Breast epithelium (tissue), 4 donors: ENCODE measurements around the gene HENMT1. TPM values are rescaled to one million over a fixed set of nuclear protein-coding genes. Genes with fewer than 3 reads are reported as not detected.

ENCODE experiments used
- DNase-seq, 2 donors: peaks; one replicate each; pipeline ENCODE4 v3.0.0-alpha.2; 2019; ENCODE audit warnings: low spot score in 2 of 2
- H3K27ac ChIP-seq, 2 donors: fragments of 200-600 bp; sonication (generic) in 1 of 2; one replicate each; pipeline ENCODE4 v1.5.1; 2016 to 2019; ENCODE audit warnings: mild to moderate bottlenecking in 1 of 2
- H3K27me3 ChIP-seq, 2 donors: fragments of 200-600 bp; sonication (generic) in 1 of 2; one replicate each; pipeline versions ENCODE4 v1.5.1 to v1.6.0; 2017 to 2019; ENCODE audit warnings: control low read depth in 1 of 2, mild to moderate bottlenecking in 1 of 2
- H3K36me3 ChIP-seq: fragments of 200-600 bp; one replicate; pipeline ENCODE4 v1.5.1; 2019
- H3K4me1 ChIP-seq, 2 donors: fragments of 200-600 bp; sonication (generic); one replicate each; pipeline ENCODE4 v1.5.1; 2016 to 2019; ENCODE audit warnings: control low read depth in 1 of 2
- H3K4me3 ChIP-seq, 3 donors: fragments of 200-600 bp; sonication (generic); 1 replicate in 2 of 3; 2 replicates in 1 of 3; pipeline ENCODE4 v1.5.1; 2016 to 2019; ENCODE audit warnings: mild to moderate bottlenecking in 3 of 3, moderate library complexity in 2 of 3
- H3K9me3 ChIP-seq, 2 donors: fragments of 200-600 bp; sonication (generic) in 1 of 2; one replicate each; pipeline ENCODE4 v1.5.1; 2016 to 2019; ENCODE audit warnings: control low read depth in 1 of 2
- CTCF ChIP-seq, 3 donors: fragments of 450-650 bp; IDR thresholded peaks; one replicate each; pipeline ENCODE4 v1.5.1; 2016 to 2017; ENCODE audit warnings: antibody characterized with exemption in 3 of 3, mild to moderate bottlenecking in 3 of 3, moderate library complexity in 3 of 3
- POLR2A ChIP-seq: fragments of 450-650 bp; IDR thresholded peaks from one replicate; pipeline ENCODE4 v1.6.1; 2016; ENCODE audit warnings: antibody characterized with exemption, mild to moderate bottlenecking, moderate library complexity
- POLR2AphosphoS5 ChIP-seq, 3 donors: sonication (generic); formaldehyde crosslinking; IDR thresholded peaks; one replicate each; pipeline ENCODE4 v1.6.1; 2017; ENCODE audit warnings: antibody characterized with exemption in 3 of 3
- intact Hi-C: fragments of 100-400 bp; cut with DNase I; formaldehyde crosslinking; loops from one replicate; pipeline ENCODE4 v1.15.1; 2023; ENCODE audit warnings: low total_unique reads
- total RNA-seq, 3 donors: library from RNA; depleted of rRNA; stranded (reverse); fragments of >200 nt; gene quantifications; one replicate each; pipeline ENCODE4 v1.1.0, GENCODE V29; 2016

Gene HENMT1
- total RNA-seq, 3 donors from 2014 or later: 5.2 to 6.9 (median 6.6) TPM

GRCh38 chr1:108634521-108634920, 26.4 kb downstream of the HENMT1 start:
- intact Hi-C loops: no loop called here
- H3K27me3 ChIP-seq: no peaks in the 10 kb centered on the region

GRCh38 chr1:108628665-108629064, 32.2 kb downstream of the HENMT1 start:
- peaks cover 0 to 5% of the 10 kb centered on the region in 2 donors for H3K4me1 ChIP-seq
- H3K9me3 ChIP-seq: no peaks in the 10 kb centered on the region
- H3K4me3 ChIP-seq: no peak overlapping the region
- no peak for DNase-seq
- intact Hi-C loops: no loop called here
- no peaks in the 10 kb centered on the region for H3K27me3 ChIP-seq
- no peaks in the 10 kb centered on the region for H3K36me3 ChIP-seq
- TF ChIP-seq POLR2A (no peak), POLR2AphosphoS5 (IDR thresholded peaks at IDR 0.05) (no peak), CTCF (IDR thresholded peaks at IDR 0.05) (no peak)
- H3K27ac ChIP-seq: no peak overlapping the region

More at GRCh38 chr1:108634521-108634920, 26.4 kb downstream of the HENMT1 start:
- Histone ChIP-seq H3K36me3 (no peaks in the 10 kb centered on the region), H3K4me3 (no peak overlapping the region), H3K9me3 (no peaks in the 10 kb centered on the region), H3K4me1 (no peaks in the 10 kb centered on the region), H3K27ac (no peak overlapping the region)
- TF ChIP-seq CTCF (IDR thresholded peaks at IDR 0.05): no peak
- TF ChIP-seq POLR2AphosphoS5 (IDR thresholded peaks at IDR 0.05): no peak
- no peak for TF ChIP-seq POLR2A
- no peak for DNase-seq

GRCh38 chr1:108627951-108628350, 32.9 kb downstream of the HENMT1 start:
- intact Hi-C loops: no loop called here
- Histone ChIP-seq H3K4me3 (no peak overlapping the region), H3K36me3 (no peaks in the 10 kb centered on the region), H3K9me3 (no peaks in the 10 kb centered on the region), H3K27me3 (no peaks in the 10 kb centered on the region), H3K4me1 (peaks cover 0 to 5% of the 10 kb centered on the region in 2 donors), H3K27ac (peak overlapping the region; percentile 10)
- no peak for DNase-seq
- TF ChIP-seq CTCF (IDR thresholded peaks at IDR 0.05) (no peak), POLR2A (no peak), POLR2AphosphoS5 (IDR thresholded peaks at IDR 0.05) (no peak)

GRCh38 chr1:108627256-108627655, 33.6 kb downstream of the HENMT1 start:
- no peak for DNase-seq
- Histone ChIP-seq H3K4me1 (peaks cover 0 to 5% of the 10 kb centered on the region in 2 donors), H3K4me3 (no peak overlapping the region), H3K27ac (peak overlapping the region; percentile 27 to 66), H3K27me3 (no peaks in the 10 kb centered on the region), H3K9me3 (no peaks in the 10 kb centered on the region), H3K36me3 (no peaks in the 10 kb centered on the region)
- intact Hi-C loops: no loop called here
- TF ChIP-seq POLR2A (no peak), CTCF (IDR thresholded peaks at IDR 0.05) (no peak), POLR2AphosphoS5 (IDR thresholded peaks at IDR 0.05) (no peak)

GRCh38 chr1:108624069-108624468, 36.8 kb downstream of the HENMT1 start:
- Histone ChIP-seq H3K36me3 (no peaks in the 10 kb centered on the region), H3K4me3 (no peak overlapping the region), H3K9me3 (no peaks in the 10 kb centered on the region), H3K4me1 (peaks cover 0 to 5% of the 10 kb centered on the region in 2 donors), H3K27me3 (no peaks in the 10 kb centered on the region), H3K27ac (peak overlapping the region; percentile 35 to 44)
- no peak for DNase-seq
- intact Hi-C loops: no loop called here
- TF ChIP-seq CTCF (IDR thresholded peaks at IDR 0.05) (no peak), POLR2AphosphoS5 (IDR thresholded peaks at IDR 0.05) (no peak), POLR2A (no peak)
